Astrocyte of the cerebellum (primary cell): Measurements from ENCODE around the gene HTRA3.

Experiments used
- DNase-seq: peaks from one replicate; pipeline ENCODE4 v3.0.0-alpha.2; 2011; ENCODE audit warnings: low read depth
- H3K4me3 ChIP-seq: 2 replicates; pipeline ENCODE4 v1.5.1; 2011; ENCODE audit warnings: mild to moderate bottlenecking, low read depth, low read length, moderate library complexity
- CTCF ChIP-seq: IDR thresholded peaks from 2 replicates; pipeline ENCODE4 v1.5.1; 2012; ENCODE audit warnings: low read length, low read depth, moderate library complexity, mild to moderate bottlenecking; ENCODE audit errors: missing control alignments
- in situ Hi-C: cut with HindIII; loops from 2 replicates; pipeline ENCODE4 v1.10.0; 2017; ENCODE audit warnings: low sequenced_read_pairs

Gene HTRA3

GRCh38 chr4:8274066-8274652 lies 4.6 kb downstream of the HTRA3 start:
- no peak overlapping the region for H3K4me3 ChIP-seq
- in situ Hi-C loops = no loop called here
- no peak for DNase-seq
- no peak for TF ChIP-seq CTCF

- in situ Hi-C loops = no loop called here
- H3K4me3 ChIP-seq = no peak overlapping the region
- DNase-seq = peak; percentile 85
- peak; percentile 65 for TF ChIP-seq CTCF
Observed at GRCh38 chr4:8274765-8275547, 5.4 kb downstream of the HTRA3 start.

GRCh38 chr4:8275548-8275910 lies 6.0 kb downstream of the HTRA3 start:
- TF ChIP-seq CTCF = no peak
- H3K4me3 ChIP-seq = no peak overlapping the region
- in situ Hi-C loops = no loop called here
- DNase-seq = no peak

GRCh38 chr4:8276358-8277240 lies 7.0 kb downstream of the HTRA3 start:
- TF ChIP-seq CTCF = no peak
- H3K4me3 ChIP-seq = no peak overlapping the region
- DNase-seq = no peak

GRCh38 chr4:8277356-8278008 lies 7.9 kb downstream of the HTRA3 start:
- in situ Hi-C loops = no loop called here
- H3K4me3 ChIP-seq = no peak overlapping the region
- DNase-seq = no peak
- TF ChIP-seq CTCF = no peak

More at GRCh38 chr4:8276358-8277240, 7.0 kb downstream of the HTRA3 start:
- in situ Hi-C loops = no loop called here

GRCh38 chr4:8278009-8278395 lies 8.4 kb downstream of the HTRA3 start:
- no peak for TF ChIP-seq CTCF
- in situ Hi-C loops = no loop called here
- H3K4me3 ChIP-seq = no peak overlapping the region
- no peak for DNase-seq
